GM19438 (cell line): Measurements from ENCODE around the gene EPHB6.

Experiments used
- ATAC-seq: cut with Tn5 transposase; IDR thresholded peaks from one replicate; pipeline ENCODE4 v1.9.1; 2021; ENCODE audit warnings: low read depth; ENCODE audit not compliant: unreplicated experiment

EPHB6 gene

GRCh38 chr7:142854372-142855113 lies at the start of gene EPHB6:
Gene EPHB6 (plus strand): TSS chr7:142855076. CDS start chr7:142863228, 8,152 bp downstream.
- ATAC-seq, result peak; percentile 57

GRCh38 chr7:142805350-142806021 lies 49.4 kb upstream of the EPHB6 start:
- ATAC-seq, result no peak

- ATAC-seq, result no peak
These were observed 48.9 kb upstream of the EPHB6 start for GRCh38 chr7:142806022-142806356.

- no peak for ATAC-seq
These were observed 47.9 kb upstream of the EPHB6 start for GRCh38 chr7:142806957-142807356.

GRCh38 chr7:142807855-142808460 lies 46.9 kb upstream of the EPHB6 start:
- no peak for ATAC-seq

- peak; percentile 26 for ATAC-seq
These were observed 46.4 kb upstream of the EPHB6 start for GRCh38 chr7:142808461-142808801.

GRCh38 chr7:142808802-142809583 lies 45.9 kb upstream of the EPHB6 start:
- peak; percentile 89 for ATAC-seq

- ATAC-seq, result no peak
These were observed 45.2 kb upstream of the EPHB6 start for GRCh38 chr7:142809671-142810070.

GRCh38 chr7:142811154-142811737 lies 43.6 kb upstream of the EPHB6 start:
- no peak for ATAC-seq

GRCh38 chr7:142812437-142813215 lies 42.2 kb upstream of the EPHB6 start:
- ATAC-seq, result no peak

- ATAC-seq, result no peak
These were observed 41.6 kb upstream of the EPHB6 start for GRCh38 chr7:142813226-142813625.

- no peak for ATAC-seq
These were observed 41.2 kb upstream of the EPHB6 start for GRCh38 chr7:142813699-142814098.

GRCh38 chr7:142814451-142814850 lies 40.4 kb upstream of the EPHB6 start:
- ATAC-seq, result no peak

GRCh38 chr7:142815134-142815533 lies 39.7 kb upstream of the EPHB6 start:
- no peak for ATAC-seq

- ATAC-seq, result no peak
These were observed 37.4 kb upstream of the EPHB6 start for GRCh38 chr7:142817506-142817905.

GRCh38 chr7:142819530-142819929 lies 35.3 kb upstream of the EPHB6 start:
- no peak for ATAC-seq

- ATAC-seq, result no peak
These were observed 32.2 kb upstream of the EPHB6 start for GRCh38 chr7:142822714-142823113.

- no peak for ATAC-seq
These were observed 26.9 kb upstream of the EPHB6 start for GRCh38 chr7:142827951-142828500.

GRCh38 chr7:142832417-142832816 lies 22.5 kb upstream of the EPHB6 start:
- no peak for ATAC-seq
